Natural killer cell (primary cell): ENCODE data around the gene CLEC17A. TPM values are rescaled to one million over a fixed set of nuclear protein-coding genes. Genes with fewer than 3 reads are reported as not detected.
"Not testable (repeated sequence)": the region's sequence is repeated elsewhere in the genome, so short reads cannot be mapped to it uniquely, and the experiment has no call there.

Experiments
- ATAC-seq, 3 donors: fragments of 150-1000 bp in 2 of 3; fragments of 200-7000 bp in 1 of 3; cut with Tn5 transposase; 1 replicate in 1 of 3; 2 replicates in 2 of 3; pipeline ENCODE4 v1.10.0; 2021; ENCODE audit warnings: mild to moderate bottlenecking in 2 of 3, moderate library complexity in 2 of 3
- DNase-seq, 2 donors: peaks; one replicate each; pipeline versions ENCODE4 v3.0.0 to v3.0.0-alpha.2; 2013 to 2021; ENCODE audit warnings: mixed read lengths in 1 of 2
- H3K27ac ChIP-seq: one replicate; pipeline ENCODE4 v1.5.1; 2013; ENCODE audit warnings: mild to moderate bottlenecking, low read length
- H3K27me3 ChIP-seq: one replicate; pipeline ENCODE4 v1.6.1; 2013; ENCODE audit warnings: low read length; ENCODE audit not compliant: control insufficient read depth, insufficient read depth
- H3K36me3 ChIP-seq: one replicate; pipeline ENCODE4 v1.6.1; 2013; ENCODE audit warnings: low read length; ENCODE audit not compliant: control insufficient read depth, insufficient read depth
- H3K4me1 ChIP-seq: one replicate; pipeline ENCODE4 v1.6.1; 2013; ENCODE audit warnings: low read length; ENCODE audit not compliant: control insufficient read depth, insufficient read depth
- H3K4me3 ChIP-seq: one replicate; pipeline ENCODE4 v1.5.1; 2013; ENCODE audit warnings: low read length
- H3K9me3 ChIP-seq: one replicate; pipeline ENCODE4 v1.6.1; 2013; ENCODE audit warnings: low read length; ENCODE audit not compliant: control insufficient read depth, insufficient read depth
- H3K27ac Mint-ChIP-seq, 2 donors: one replicate each; pipeline ENCODE4 v1.8.0; 2022; ENCODE audit warnings: mild to moderate bottlenecking in 2 of 2, mixed read lengths in 2 of 2, moderate library complexity in 1 of 2
- H3K27me3 Mint-ChIP-seq, 2 donors: one replicate each; pipeline ENCODE4 v1.8.0; 2022; ENCODE audit warnings: low read depth in 2 of 2, mixed read lengths in 2 of 2
- H3K36me3 Mint-ChIP-seq: one replicate; pipeline ENCODE4 v1.8.0; 2022; ENCODE audit warnings: mixed read lengths
- H3K4me1 Mint-ChIP-seq, 2 donors: one replicate each; pipeline ENCODE4 v1.8.0; 2022; ENCODE audit warnings: mixed read lengths in 2 of 2
- H3K4me3 Mint-ChIP-seq: one replicate; pipeline ENCODE4 v1.8.0; 2022; ENCODE audit warnings: mild to moderate bottlenecking, moderate library complexity, mixed read lengths
- H3K9me3 Mint-ChIP-seq, 2 donors: one replicate each; pipeline ENCODE4 v1.8.0; 2022; ENCODE audit warnings: mixed read lengths in 2 of 2
- CTCF ChIP-seq: fragments of 200-600 bp; IDR thresholded peaks from one replicate; pipeline ENCODE4 v1.8.0; 2022; ENCODE audit warnings: antibody characterized with exemption
- WGBS: methylation state at CpG from one replicate; pipeline ENCODE4 v1.1.7; 2013; ENCODE audit warnings: missing lambda C conversion rate; ENCODE audit not compliant: insufficient coverage; 5-methylcytosine and 5-hydroxymethylcytosine counted together
- intact Hi-C: fragments of 100-400 bp; cut with micrococcal nuclease; formaldehyde crosslinking; loops from one replicate; pipeline ENCODE4 v1.14.2; 2022
- total RNA-seq, 4 donors: library from RNA; stranded (reverse); fragments of 120-200 nt in 1 of 4; gene quantifications; one replicate each; pipeline versions ENCODE4 v1.2.3 to v1.2.4, GENCODE V29; 2013 to 2022

Gene CLEC17A
- total RNA-seq, 3 donors from 2014 or later (not counting 1 experiment from before 2014, with no cell fraction given): 0.18 to 1.5 (median 0.45) TPM

- WGBS: 92% methylated on average over 3 of the region's 3 CpGs
- Histone ChIP-seq H3K4me1 (peaks cover 17% of the 10 kb centered on the region), H3K36me3 (no peaks in the 10 kb centered on the region), H3K27me3 (no peaks in the 10 kb centered on the region), H3K4me3 (no peak overlapping the region), H3K9me3 (peaks cover 11% of the 10 kb centered on the region), H3K27ac (no peak overlapping the region)
- peaks cover 0 to 8% of the 10 kb centered on the region in 2 donors for H3K9me3 Mint-ChIP-seq
- H3K27me3 Mint-ChIP-seq: peaks cover 6% of the 10 kb centered on the region in 2 donors
- ATAC-seq (no peak), DNase-seq (no peak)
- no peaks in the 10 kb centered on the region for H3K4me1 Mint-ChIP-seq
- intact Hi-C loops: no loop called here
- H3K4me3 Mint-ChIP-seq: no peak overlapping the region
- no peak overlapping the region for H3K27ac Mint-ChIP-seq
- TF ChIP-seq CTCF: no peak
- peaks cover 13% of the 10 kb centered on the region for H3K36me3 Mint-ChIP-seq
Measured at GRCh38 chr19:14616407-14616806, 33.5 kb downstream of the CLEC17A start.

- no peak overlapping the region for H3K27ac Mint-ChIP-seq
- H3K9me3 Mint-ChIP-seq: peaks cover 0 to 8% of the 10 kb centered on the region in 2 donors
- H3K4me1 ChIP-seq: peaks cover 6% of the 10 kb centered on the region
- H3K36me3 ChIP-seq: no peaks in the 10 kb centered on the region
- H3K27me3 Mint-ChIP-seq: peaks cover 6% of the 10 kb centered on the region in 2 donors
- intact Hi-C loops: no loop called here
- H3K4me3 Mint-ChIP-seq: no peak overlapping the region
- peaks cover 11% of the 10 kb centered on the region for H3K9me3 ChIP-seq
- TF ChIP-seq CTCF: no peak
- peaks cover 13% of the 10 kb centered on the region for H3K36me3 Mint-ChIP-seq
- H3K4me3 ChIP-seq: no peak overlapping the region
- H3K27me3 ChIP-seq: no peaks in the 10 kb centered on the region
- no peak overlapping the region for H3K27ac ChIP-seq
- ATAC-seq (no peak), DNase-seq (no peak)
- H3K4me1 Mint-ChIP-seq: no peaks in the 10 kb centered on the region
Measured at GRCh38 chr19:14619404-14619803, 36.5 kb downstream of the CLEC17A start.

- H3K4me1 Mint-ChIP-seq, H3K4me3 Mint-ChIP-seq, H3K9me3 Mint-ChIP-seq, DNase-seq, H3K36me3 ChIP-seq, H3K27ac ChIP-seq, intact Hi-C loops, H3K27me3 Mint-ChIP-seq, H3K27ac Mint-ChIP-seq, ATAC-seq, H3K4me1 ChIP-seq, H3K36me3 Mint-ChIP-seq, H3K9me3 ChIP-seq, H3K4me3 ChIP-seq, H3K27me3 ChIP-seq: not testable (repeated sequence)
- 79% methylated on average over 5 of the region's 6 CpGs for WGBS
Measured at GRCh38 chr19:14624491-14624890, 41.6 kb downstream of the CLEC17A start.

- no peaks in the 10 kb centered on the region for H3K36me3 ChIP-seq
- H3K9me3 ChIP-seq: no peaks in the 10 kb centered on the region
- no peak overlapping the region for H3K4me3 Mint-ChIP-seq
- no peak overlapping the region for H3K27ac Mint-ChIP-seq
- DNase-seq (no peak), ATAC-seq (no peak)
- intact Hi-C loops: no loop called here
- H3K27me3 ChIP-seq: no peaks in the 10 kb centered on the region
- WGBS: no CpG with 5 or more reads among the region's 1 CpG
- no peak overlapping the region for H3K27ac ChIP-seq
- TF ChIP-seq CTCF: no peak
- no peaks in the 10 kb centered on the region for H3K9me3 Mint-ChIP-seq
- H3K4me3 ChIP-seq: no peak overlapping the region
- H3K4me1 ChIP-seq: no peaks in the 10 kb centered on the region
- no peaks in the 10 kb centered on the region for H3K36me3 Mint-ChIP-seq
- H3K27me3 Mint-ChIP-seq: peaks cover 0 to 11% of the 10 kb centered on the region in 2 donors
- peaks cover 0 to 4% of the 10 kb centered on the region in 2 donors for H3K4me1 Mint-ChIP-seq
Measured at GRCh38 chr19:14629557-14629956, 46.7 kb downstream of the CLEC17A start.
